ENCODE results near the gene SPECC1L.

Gene SPECC1L

GRCh38 chr22:24400726-24401596, 130.3 kb downstream of the SPECC1L start:
- Histone ChIP-seq H3K36me3 (ENCODE audit: control insufficient read depth, insufficient read depth, low read length) (peaks cover 59% of the 10 kb centered on the region), H3K4me1 (ENCODE audit: control insufficient read depth, insufficient read depth, low read length) (no peaks in the 10 kb centered on the region)

DNA sequence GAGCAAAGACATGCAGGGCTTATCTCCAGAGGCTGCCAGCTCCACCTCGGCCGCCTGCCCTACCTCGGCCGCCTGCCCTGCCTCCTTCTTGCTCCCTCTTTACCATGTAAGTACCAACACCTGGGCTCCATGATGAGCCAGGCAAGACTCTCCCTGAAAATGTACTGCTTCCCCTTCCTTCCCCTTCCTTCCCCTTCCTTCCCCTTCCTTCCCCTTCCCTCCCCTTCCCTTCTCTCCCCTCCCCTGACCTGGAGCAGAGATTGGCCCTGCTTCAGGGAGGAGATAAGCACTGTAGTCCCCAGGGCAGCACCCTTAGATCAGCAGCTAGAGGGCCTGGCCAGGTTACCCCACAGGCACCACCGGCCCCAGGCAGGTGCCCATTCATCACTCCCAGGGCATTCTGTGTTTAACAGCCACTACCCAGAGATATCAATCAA, 131.3 kb downstream of the SPECC1L start:
- no peak overlapping the region for H3K27ac ChIP-seq (ENCODE audit: low read depth, low read length)
- H3K9me3 ChIP-seq (ENCODE audit: control insufficient read depth, insufficient read depth, low read depth, low read length): peaks cover 3% of the 10 kb centered on the region; the same call in 1 of the 2 replicates
- H3K27me3 ChIP-seq (ENCODE audit: control insufficient read depth, insufficient read depth, low read length): no peaks in the 10 kb centered on the region
- peaks cover 53% of the 10 kb centered on the region for H3K36me3 ChIP-seq (ENCODE audit: control insufficient read depth, insufficient read depth, low read length)
- H3K4me1 ChIP-seq (ENCODE audit: control insufficient read depth, insufficient read depth, low read length): peaks cover 9% of the 10 kb centered on the region; the same call in 1 of the 2 replicates
- no peak overlapping the region for H3K9ac ChIP-seq (ENCODE audit: low read length)
- H3K4me3 ChIP-seq (ENCODE audit: low read depth, low read length): no peak overlapping the region

More at GRCh38 chr22:24400726-24401596, 130.3 kb downstream of the SPECC1L start:
- Histone ChIP-seq H3K9me3 (ENCODE audit: control insufficient read depth, insufficient read depth, low read depth, low read length) (peaks cover 3% of the 10 kb centered on the region; the same call in 1 of the 2 replicates), H3K27ac (ENCODE audit: low read depth, low read length) (no peak overlapping the region), H3K9ac (ENCODE audit: low read length) (no peak overlapping the region), H3K27me3 (ENCODE audit: control insufficient read depth, insufficient read depth, low read length) (no peaks in the 10 kb centered on the region), H3K4me3 (ENCODE audit: low read depth, low read length) (no peak overlapping the region)

DNA sequence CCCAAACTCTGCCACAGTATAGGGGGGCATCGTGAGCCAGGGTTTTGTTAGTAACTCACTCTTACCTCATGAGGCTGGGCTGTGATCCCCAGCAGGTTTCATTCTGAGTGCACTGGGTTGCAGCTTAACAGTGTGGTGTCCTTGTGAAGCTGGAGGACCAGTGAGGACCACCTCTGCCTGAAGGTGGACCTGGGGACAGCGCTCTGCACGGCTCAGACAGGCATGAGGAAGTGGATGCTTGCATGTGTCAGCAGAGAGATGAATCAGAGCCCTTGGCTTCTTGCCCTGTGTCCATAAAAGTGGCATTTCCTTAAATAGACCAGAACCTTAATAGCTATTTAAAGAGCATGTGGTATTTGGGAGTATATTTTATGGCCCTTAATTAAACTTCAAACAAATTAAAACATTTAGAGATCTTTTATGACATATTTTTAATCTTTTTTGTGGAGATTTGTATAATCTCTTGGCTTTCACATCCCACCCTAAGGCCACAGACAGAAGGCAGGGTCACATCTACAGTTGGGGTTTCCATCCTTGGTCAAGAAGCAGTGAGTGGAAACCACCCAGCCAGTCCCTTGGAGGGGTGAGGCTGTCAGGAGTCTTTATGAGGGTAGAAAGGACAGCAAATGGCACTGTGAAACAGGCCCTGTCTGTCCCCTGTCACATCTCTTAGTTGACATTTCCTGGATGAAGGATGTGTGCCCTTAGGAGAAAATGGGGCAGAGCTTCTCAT, 132.0 kb downstream of the SPECC1L start:
- peaks cover 3% of the 10 kb centered on the region; the same call in 1 of the 2 replicates for H3K9me3 ChIP-seq (ENCODE audit: control insufficient read depth, insufficient read depth, low read depth, low read length)
- no peak overlapping the region for H3K9ac ChIP-seq (ENCODE audit: low read length)
- H3K4me1 ChIP-seq (ENCODE audit: control insufficient read depth, insufficient read depth, low read length): peaks cover 10% of the 10 kb centered on the region; the same call in 1 of the 2 replicates
- no peaks in the 10 kb centered on the region for H3K27me3 ChIP-seq (ENCODE audit: control insufficient read depth, insufficient read depth, low read length)
- H3K4me3 ChIP-seq (ENCODE audit: low read depth, low read length): no peak overlapping the region
- H3K36me3 ChIP-seq (ENCODE audit: control insufficient read depth, insufficient read depth, low read length): peaks cover 48% of the 10 kb centered on the region
- H3K27ac ChIP-seq (ENCODE audit: low read depth, low read length): no peak overlapping the region

- no peaks in the 10 kb centered on the region for H3K27me3 ChIP-seq (ENCODE audit: control insufficient read depth, insufficient read depth, low read length)
- no peak overlapping the region for H3K27ac ChIP-seq (ENCODE audit: low read depth, low read length)
- no peak overlapping the region for H3K9ac ChIP-seq (ENCODE audit: low read length)
- H3K9me3 ChIP-seq (ENCODE audit: control insufficient read depth, insufficient read depth, low read depth, low read length): peaks cover 3% of the 10 kb centered on the region; the same call in 1 of the 2 replicates
- peaks cover 10% of the 10 kb centered on the region; the same call in 1 of the 2 replicates for H3K4me1 ChIP-seq (ENCODE audit: control insufficient read depth, insufficient read depth, low read length)
- H3K4me3 ChIP-seq (ENCODE audit: low read depth, low read length): no peak overlapping the region
- peaks cover 42% of the 10 kb centered on the region for H3K36me3 ChIP-seq (ENCODE audit: control insufficient read depth, insufficient read depth, low read length)
Measured at GRCh38 chr22:24403346-24403745, 132.7 kb downstream of the SPECC1L start.

GRCh38 chr22:24404561-24405275, 134.1 kb downstream of the SPECC1L start:
- Histone ChIP-seq H3K4me1 (ENCODE audit: control insufficient read depth, insufficient read depth, low read length) (peaks cover 10% of the 10 kb centered on the region; the same call in 1 of the 2 replicates), H3K27me3 (ENCODE audit: control insufficient read depth, insufficient read depth, low read length) (no peaks in the 10 kb centered on the region), H3K4me3 (ENCODE audit: low read depth, low read length) (no peak overlapping the region), H3K27ac (ENCODE audit: low read depth, low read length) (no peak overlapping the region), H3K36me3 (ENCODE audit: control insufficient read depth, insufficient read depth, low read length) (peaks cover 42% of the 10 kb centered on the region), H3K9ac (ENCODE audit: low read length) (no peak overlapping the region), H3K9me3 (ENCODE audit: control insufficient read depth, insufficient read depth, low read depth, low read length) (peaks cover 3% of the 10 kb centered on the region; the same call in 1 of the 2 replicates)

DNA sequence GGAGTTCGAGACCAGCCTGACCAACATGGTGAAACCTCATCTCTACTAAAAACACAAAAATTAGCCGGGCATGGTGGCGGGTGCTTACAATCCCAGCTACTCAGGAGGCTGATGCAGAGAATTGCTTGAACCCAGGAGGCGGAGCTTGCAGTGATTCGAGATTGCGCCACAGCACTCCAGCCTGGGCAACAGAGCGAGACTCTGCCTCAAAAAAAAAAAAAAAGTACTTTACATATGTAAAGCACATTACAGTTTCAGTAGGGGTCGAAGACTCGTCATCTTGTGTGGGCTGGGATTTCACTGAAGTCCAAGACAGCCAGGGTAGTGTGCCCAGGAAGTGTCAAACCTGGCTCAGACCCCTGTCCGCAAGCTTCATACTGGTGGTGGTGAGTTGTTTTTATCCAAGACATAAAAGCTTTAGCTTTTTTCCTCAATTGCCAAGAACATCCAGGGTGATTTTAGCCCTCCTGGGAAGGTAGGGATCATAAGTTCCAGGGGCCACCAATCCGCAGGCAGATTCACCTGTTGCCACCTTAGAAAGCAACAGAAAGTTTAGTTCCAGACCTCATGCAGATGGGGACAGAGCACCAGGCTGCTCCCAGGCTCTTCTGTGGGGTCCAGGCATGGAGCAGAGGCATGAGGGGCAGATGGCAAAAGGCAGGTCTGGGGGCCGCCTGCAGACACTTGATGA, 135.1 kb downstream of the SPECC1L start:
- H3K9ac ChIP-seq (ENCODE audit: low read length): no peak overlapping the region
- no peak overlapping the region for H3K4me3 ChIP-seq (ENCODE audit: low read depth, low read length)
- peaks cover 37% of the 10 kb centered on the region for H3K36me3 ChIP-seq (ENCODE audit: control insufficient read depth, insufficient read depth, low read length)
- no peaks in the 10 kb centered on the region for H3K27me3 ChIP-seq (ENCODE audit: control insufficient read depth, insufficient read depth, low read length)
- H3K27ac ChIP-seq (ENCODE audit: low read depth, low read length): no peak overlapping the region
- peaks cover 10% of the 10 kb centered on the region; the same call in 1 of the 2 replicates for H3K4me1 ChIP-seq (ENCODE audit: control insufficient read depth, insufficient read depth, low read length)
- H3K9me3 ChIP-seq (ENCODE audit: control insufficient read depth, insufficient read depth, low read depth, low read length): peaks cover 3% of the 10 kb centered on the region; the same call in 1 of the 2 replicates

- Histone ChIP-seq H3K4me1 (ENCODE audit: control insufficient read depth, insufficient read depth, low read length) (peaks cover 10% of the 10 kb centered on the region; the same call in 1 of the 2 replicates), H3K4me3 (ENCODE audit: low read depth, low read length) (no peak overlapping the region), H3K36me3 (ENCODE audit: control insufficient read depth, insufficient read depth, low read length) (peaks cover 32% of the 10 kb centered on the region), H3K9ac (ENCODE audit: low read length) (no peak overlapping the region), H3K9me3 (ENCODE audit: control insufficient read depth, insufficient read depth, low read depth, low read length) (peaks cover 3% of the 10 kb centered on the region; the same call in 1 of the 2 replicates), H3K27me3 (ENCODE audit: control insufficient read depth, insufficient read depth, low read length) (no peaks in the 10 kb centered on the region), H3K27ac (ENCODE audit: low read depth, low read length) (0 out of 2 replicates have a peak overlapping the region, but pooled peaks have one; percentile 25)
Measured at GRCh38 chr22:24406322-24407277, 136.0 kb downstream of the SPECC1L start.

- H3K9me3 ChIP-seq (ENCODE audit: control insufficient read depth, insufficient read depth, low read depth, low read length): peaks cover 3% of the 10 kb centered on the region; the same call in 1 of the 2 replicates
- peaks cover 36% of the 10 kb centered on the region for H3K36me3 ChIP-seq (ENCODE audit: control insufficient read depth, insufficient read depth, low read length)
- H3K9ac ChIP-seq (ENCODE audit: low read length): no peak overlapping the region
- H3K4me3 ChIP-seq (ENCODE audit: low read depth, low read length): no peak overlapping the region
- H3K4me1 ChIP-seq (ENCODE audit: control insufficient read depth, insufficient read depth, low read length): peaks cover 10% of the 10 kb centered on the region; the same call in 1 of the 2 replicates
- no peaks in the 10 kb centered on the region for H3K27me3 ChIP-seq (ENCODE audit: control insufficient read depth, insufficient read depth, low read length)
- no peak overlapping the region for H3K27ac ChIP-seq (ENCODE audit: low read depth, low read length)
Measured at GRCh38 chr22:24407278-24407665, 136.6 kb downstream of the SPECC1L start.

DNA sequence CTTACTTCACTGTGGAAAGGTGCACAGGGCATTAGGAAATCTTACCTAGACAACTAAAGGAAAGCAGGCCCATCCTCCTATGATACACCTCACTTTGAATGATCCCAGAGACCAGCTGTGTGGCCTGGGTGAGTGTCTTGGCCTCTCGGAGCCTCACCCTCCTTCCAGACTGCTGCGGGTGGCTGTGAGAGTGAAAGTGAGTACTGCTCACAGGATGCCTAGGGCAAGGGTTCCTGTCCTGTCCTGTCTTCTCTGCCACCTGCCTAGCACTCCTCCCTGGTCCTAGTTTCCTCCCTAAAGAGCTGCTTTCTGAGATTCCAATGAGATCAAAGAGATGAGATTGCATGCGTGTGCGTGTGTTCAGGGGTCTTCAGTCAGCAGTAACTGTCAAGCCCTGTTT, 137.3 kb downstream of the SPECC1L start:
- Histone ChIP-seq H3K27me3 (ENCODE audit: control insufficient read depth, insufficient read depth, low read length) (no peaks in the 10 kb centered on the region), H3K27ac (ENCODE audit: low read depth, low read length) (no peak overlapping the region), H3K4me3 (ENCODE audit: low read depth, low read length) (no peak overlapping the region), H3K36me3 (ENCODE audit: control insufficient read depth, insufficient read depth, low read length) (peaks cover 39% of the 10 kb centered on the region), H3K4me1 (ENCODE audit: control insufficient read depth, insufficient read depth, low read length) (peaks cover 10% of the 10 kb centered on the region; the same call in 1 of the 2 replicates), H3K9ac (ENCODE audit: low read length) (no peak overlapping the region), H3K9me3 (ENCODE audit: control insufficient read depth, insufficient read depth, low read depth, low read length) (peaks cover 3% of the 10 kb centered on the region; the same call in 1 of the 2 replicates)

Measured in HUES6 (cell line).